GM03348 (cell line): ENCODE results near the gene CFC1.
"Not testable (repeated sequence)": the region's sequence is repeated elsewhere in the genome, so short reads cannot be mapped to it uniquely, and the experiment has no call there.

Source experiments
- DNase-seq: peaks from one replicate; pipeline ENCODE4 v3.0.0; 2012; ENCODE audit warnings: low spot score

The CFC1 gene

DNA sequence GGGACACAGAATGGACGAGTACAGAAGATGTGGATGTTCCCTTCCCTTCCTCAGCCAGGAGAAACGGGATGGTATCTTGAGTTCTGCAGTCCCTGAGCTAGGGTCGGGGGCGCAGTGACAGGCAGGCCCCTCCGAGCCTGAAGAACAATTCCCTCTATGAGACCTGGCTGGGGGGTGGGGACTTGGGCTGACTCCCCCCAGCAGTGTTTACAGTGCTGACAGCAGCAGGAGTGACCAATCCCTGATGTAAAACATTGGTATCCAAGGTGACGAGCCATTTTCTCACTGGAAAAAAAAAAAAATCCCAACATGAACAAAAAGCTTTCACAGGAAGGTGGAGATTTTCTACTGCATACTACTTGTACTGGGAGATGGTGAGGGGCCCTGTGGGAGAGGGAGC, at the start of gene CFC1:
CFC1 (minus strand) TSS at position 183 of the 400 bp plus-strand sequence. CDS start 288 bp downstream, outside the sequence.
- DNase-seq = not testable (repeated sequence)

GRCh38 chr2:130641688-130642087, 42.3 kb upstream of the CFC1 start:
- not testable (repeated sequence) for DNase-seq

DNA sequence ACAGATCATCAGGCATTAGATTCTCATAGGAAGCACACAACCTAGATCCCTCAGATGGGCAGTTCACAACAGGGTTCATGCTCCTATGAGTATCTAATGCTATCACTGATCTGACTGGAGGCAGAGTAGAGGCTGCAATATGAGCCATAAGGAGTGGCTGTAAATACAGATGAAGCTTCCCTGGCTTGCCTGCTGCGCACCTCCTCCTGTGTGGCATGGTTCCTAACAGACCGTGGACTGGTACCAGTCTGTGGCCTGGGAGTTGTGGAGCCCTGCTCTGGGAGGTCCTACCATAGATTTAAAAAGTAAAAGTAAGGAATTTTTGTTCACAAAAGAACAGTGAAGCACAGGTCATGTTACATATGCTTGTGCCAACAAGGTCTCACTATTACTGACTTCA, 39.6 kb upstream of the CFC1 start:
- DNase-seq = not testable (repeated sequence)

DNA sequence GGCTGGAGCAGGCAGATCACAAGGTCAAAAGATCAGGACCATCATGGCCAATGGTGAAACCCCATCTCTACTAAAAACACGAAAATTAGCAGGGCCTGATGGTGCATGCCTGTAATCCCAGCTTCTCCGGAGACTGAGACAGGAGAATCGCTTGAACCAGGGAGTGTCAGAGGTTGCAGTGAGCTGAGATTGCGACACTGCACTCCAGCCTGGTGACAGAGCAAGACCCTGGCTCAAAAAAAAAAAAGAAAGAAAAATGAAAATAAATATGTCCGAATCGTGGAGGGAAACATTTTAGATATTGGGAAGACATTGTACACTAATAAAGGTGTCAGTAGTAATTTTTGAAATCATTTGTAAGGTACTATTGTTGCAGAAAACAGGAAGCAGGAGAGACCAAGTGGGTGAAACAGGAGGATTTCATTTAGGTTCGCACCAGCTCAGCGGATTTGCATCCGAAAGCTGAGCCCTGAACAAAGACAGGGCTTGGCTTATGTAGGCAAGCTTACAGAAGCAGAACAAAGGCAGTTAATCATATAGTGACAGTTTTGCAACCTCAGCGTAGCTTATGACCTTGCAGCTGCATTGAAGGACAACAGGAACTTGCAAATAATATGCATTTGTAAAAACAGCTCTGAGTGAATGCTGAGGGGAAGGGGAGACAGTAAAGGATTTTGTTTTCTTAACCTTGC, 29.6 kb upstream of the CFC1 start:
- not testable (repeated sequence) for DNase-seq

DNA sequence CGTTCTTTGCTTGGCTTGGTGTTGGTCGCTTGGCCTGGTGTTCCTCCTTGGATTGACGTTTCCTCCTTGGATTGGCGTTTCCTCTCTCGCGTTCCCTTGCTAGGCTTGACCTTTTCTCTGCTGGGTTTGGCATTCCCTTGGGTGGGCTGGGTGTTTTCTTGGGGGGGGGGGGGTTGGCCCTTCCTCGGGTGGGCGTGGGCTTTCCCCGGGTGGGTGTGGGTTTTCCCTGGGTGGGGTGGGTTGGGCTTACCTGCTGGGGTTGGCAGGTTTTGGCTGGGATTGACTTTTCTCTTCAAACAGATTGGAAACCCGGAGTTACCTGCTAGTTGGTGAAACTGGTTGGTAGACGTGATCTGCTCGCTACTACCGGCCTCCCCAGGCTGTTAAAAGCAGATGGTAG, 11.8 kb upstream of the CFC1 start, which contains the start of gene POTEJ:
POTEJ (plus strand) TSS at position 301 of the 400 bp plus-strand sequence; CDS start at position 394, 93 bp downstream.
- DNase-seq = not testable (repeated sequence)

DNA sequence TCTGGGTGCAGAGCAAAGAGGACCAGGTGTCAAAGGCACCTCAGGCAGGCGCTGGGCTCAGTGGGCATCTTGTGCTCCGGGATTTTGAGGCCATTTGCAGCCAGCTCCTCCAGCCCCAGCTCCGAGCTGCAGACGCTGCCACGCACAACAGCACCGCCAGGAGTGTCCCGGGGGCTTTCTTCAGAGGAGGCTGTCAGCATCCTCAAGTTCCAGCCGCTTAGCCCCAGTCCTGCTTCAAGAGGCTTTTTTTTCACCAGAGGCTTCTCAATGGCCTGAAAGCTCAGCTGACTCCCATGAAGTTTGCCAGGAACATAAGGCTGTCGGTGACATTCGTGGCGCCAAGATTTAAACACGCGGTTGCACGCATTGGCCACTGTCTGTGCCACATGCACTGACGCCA, 11.1 kb upstream of the CFC1 start:
- not testable (repeated sequence) for DNase-seq

- DNase-seq = not testable (repeated sequence)
Observed at GRCh38 chr2:130609002-130609920, 9.9 kb upstream of the CFC1 start.

- DNase-seq = not testable (repeated sequence)
Observed at GRCh38 chr2:130608276-130609001, 9.1 kb upstream of the CFC1 start.

GRCh38 chr2:130601648-130602302, 2.4 kb upstream of the CFC1 start:
- DNase-seq = not testable (repeated sequence)

- not testable (repeated sequence) for DNase-seq
Observed at GRCh38 chr2:130599926-130600325, 551 bp upstream of the CFC1 start.

DNA sequence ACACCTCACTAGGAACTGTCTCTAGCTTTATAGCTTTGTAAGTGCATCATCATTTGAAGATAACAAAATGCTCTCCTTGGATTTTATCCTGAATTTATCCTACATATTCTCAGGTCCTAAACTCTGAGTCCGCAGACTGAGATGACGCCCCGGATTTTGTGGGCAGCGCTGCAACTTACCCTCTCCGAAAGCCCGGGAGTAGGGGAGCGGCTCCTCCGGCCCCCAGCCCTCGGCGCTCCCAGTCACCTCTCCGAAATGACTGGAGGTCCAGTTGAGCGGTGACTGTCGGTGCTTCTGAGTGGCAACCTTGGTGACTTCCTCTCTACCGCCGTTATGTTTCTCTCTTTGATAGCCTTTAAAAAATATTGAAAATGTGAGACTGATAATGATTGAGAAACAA, 912 bp downstream of the CFC1 start:
- not testable (repeated sequence) for DNase-seq

- not testable (repeated sequence) for DNase-seq
Observed at GRCh38 chr2:130597994-130598393, 1.4 kb downstream of the CFC1 start.

DNA sequence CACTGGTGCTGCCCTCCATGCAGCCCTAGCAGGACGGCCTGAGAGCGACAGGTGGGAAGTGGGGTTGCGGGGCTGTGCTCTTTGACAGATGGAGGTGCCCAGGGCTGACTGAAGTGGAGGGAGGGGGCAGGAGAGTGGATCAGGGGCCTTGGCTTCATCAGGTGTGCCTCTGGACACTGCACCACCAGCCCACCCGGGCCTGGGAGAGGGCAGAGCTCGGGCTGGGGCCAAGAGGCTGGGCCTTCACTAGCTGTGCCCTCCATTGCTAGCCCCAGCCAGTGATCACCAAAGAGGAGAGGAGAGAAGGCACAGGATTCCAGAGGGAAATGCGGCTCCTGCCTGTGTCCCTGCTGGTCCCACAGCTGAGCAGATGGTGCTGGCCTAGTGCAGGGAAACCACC, 2.6 kb downstream of the CFC1 start:
- DNase-seq = not testable (repeated sequence)

- not testable (repeated sequence) for DNase-seq
Observed at GRCh38 chr2:130594011-130594410, 5.4 kb downstream of the CFC1 start.

DNA sequence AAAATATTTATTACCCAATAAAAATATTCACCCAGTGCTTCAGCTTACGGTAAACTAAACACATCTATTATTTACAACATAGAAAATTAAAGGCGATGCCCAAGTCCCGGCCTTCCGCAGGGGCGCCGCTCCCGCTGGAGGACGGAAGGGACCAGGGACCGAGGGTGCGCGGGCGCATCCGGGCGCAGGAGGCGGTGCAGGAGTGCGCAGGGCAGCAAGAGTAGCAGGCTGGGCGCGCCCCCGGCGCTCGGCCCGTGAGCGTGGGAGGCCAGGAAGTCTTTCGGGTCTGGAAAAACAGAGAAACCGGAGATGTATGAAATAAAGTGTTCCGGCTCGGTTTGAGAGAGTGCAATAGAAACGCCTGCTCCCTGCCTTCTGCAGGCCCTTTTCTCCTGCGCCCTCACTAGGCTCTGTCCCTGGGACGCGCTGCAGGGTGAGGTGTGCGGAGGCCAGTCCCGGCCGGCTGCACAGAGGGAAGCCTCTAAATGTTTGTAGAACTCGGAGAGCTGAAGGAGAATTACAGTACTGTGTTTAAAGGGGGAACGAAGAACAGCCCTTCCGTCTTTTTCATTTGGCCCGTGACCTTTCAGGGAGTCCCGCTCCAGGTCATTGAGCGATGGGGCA, 6.5 kb downstream of the CFC1 start:
- not testable (repeated sequence) for DNase-seq

DNA sequence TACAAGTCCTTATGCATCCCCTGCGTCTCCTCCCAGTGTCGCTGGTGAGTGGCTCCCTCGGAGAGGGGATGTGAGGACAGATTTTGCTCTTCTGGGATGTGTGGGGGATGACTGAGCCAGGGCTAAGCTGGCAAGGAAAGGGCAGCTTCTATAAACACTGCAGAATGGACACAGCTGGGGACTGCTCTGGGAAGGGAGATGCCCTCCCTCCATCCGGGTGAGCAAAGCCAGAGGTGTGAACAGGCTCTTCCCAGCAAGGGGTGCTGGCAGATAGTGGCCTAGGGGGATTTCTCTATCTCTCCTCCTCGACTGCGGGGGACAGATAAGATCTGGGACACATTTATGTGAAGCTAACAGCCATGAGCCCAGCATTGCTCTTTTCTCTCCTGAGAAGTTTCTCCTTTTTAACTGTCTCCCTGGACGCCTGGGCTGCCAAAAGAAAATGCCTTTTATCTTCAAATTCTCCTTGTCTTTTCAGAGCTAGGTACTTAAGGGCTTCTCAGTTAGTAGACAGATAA, 8.5 kb downstream of the CFC1 start:
- DNase-seq = not testable (repeated sequence)

DNA sequence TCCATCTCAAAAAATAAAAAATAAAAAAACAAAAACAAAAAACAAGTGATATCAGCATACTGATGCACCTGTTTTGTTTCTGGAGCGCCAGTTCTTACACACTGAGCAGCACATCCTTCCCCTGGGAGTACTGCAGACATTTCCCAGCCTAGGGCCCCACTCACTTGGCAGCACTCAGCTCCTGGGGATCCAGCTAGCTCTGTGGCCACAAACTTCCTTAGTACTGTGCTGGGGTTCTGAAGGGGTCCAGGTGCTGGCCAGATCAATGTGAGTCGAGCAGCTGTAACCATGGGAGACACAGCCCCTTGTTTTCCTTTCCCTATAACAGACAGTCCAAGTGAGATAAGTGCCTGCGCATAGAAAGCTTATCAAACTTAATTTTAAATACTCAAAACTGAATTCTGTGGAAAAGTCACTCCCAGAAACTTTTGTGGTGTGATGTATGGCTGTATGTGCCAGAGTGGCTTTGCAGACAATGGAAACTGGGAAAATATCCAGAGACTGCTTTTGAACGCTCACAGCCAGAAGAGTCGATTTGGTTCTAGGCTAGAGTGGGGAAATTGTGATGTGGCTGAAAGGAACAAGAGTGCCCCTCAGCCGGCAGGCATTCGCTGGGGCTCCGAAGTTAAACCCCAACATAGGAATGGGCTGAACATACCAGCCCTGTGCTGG, 9.1 kb downstream of the CFC1 start:
- not testable (repeated sequence) for DNase-seq

DNA sequence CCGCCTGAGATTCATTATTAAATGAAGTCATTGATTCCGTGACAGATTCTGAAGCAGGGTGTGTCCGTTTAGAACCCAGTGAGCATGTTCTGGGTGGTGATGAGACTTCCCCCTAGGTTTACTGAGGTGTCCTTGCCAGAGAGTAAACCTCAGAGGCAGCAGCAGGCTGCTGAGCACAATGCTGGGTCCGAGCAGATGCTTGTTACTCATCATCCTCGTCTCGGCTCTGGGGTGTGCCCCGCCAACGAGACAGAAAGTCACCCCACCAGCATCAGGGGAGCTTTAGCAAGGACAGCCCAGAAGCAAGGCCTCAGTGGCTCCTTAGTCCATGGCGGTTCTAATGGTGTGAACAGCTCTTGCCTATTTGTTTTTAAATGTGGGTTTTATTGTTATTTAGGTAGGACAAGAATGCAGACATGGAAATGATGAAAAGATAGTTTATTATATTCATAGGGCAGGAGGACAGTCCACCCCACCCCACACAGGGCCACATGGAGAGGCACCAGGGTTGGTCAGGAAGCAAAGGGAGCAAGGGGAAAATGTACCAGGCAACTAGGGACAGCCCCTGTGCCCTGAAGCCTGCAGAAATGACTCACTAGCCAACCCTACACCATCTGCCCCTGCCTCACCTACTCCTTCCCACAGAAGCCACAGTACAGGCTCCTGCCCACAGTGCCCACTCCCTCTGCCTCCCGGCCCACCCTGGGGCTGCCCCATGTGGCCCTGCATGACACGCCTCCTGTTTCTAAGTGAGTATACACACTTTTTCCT, 10.5 kb downstream of the CFC1 start:
- DNase-seq = not testable (repeated sequence)

DNA sequence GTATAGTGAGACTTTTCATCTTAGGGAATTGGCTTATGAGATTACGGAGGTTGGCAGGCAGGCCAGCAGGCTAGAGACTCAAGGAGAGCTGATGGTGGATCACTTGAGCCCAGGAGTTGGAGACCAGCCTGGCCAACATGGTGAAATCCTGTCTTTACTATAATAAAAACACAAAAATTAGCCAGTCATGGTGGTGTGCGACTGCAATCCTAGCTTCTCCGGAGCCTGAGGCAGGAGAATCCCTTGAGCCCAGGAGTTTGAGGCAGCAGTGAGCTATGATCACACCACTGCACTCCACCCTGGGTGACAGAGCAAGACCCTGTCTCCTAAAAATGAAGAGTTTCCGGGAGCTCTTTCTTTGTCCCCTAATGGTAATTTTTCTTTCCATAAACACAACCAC, 14.6 kb downstream of the CFC1 start:
- not testable (repeated sequence) for DNase-seq
